MM.1S (cell line): ENCODE data around the gene DCUN1D1.
A peak's percentile ranks its signal among the peaks of the same experiment; 100 is the strongest.

Source experiments
- DNase-seq: peaks from one replicate; pipeline ENCODE4 v3.0.0-alpha.2; 2015
- H2AFZ ChIP-seq: fragments of 300-600 bp; sonication (generic); 2 replicates; pipeline ENCODE4 v1.6.0; 2016; ENCODE audit warnings: antibody characterized with exemption, low read length
- H3F3A ChIP-seq: fragments of 300-600 bp; sonication (generic); 2 replicates; pipeline ENCODE4 v1.6.1; 2016; ENCODE audit warnings: mild to moderate bottlenecking, antibody characterized with exemption, low read length, moderate library complexity, mixed read lengths; ENCODE audit not compliant: insufficient read depth
- H3K27ac ChIP-seq: fragments of 300-600 bp; sonication (generic); 2 replicates; pipeline ENCODE4 v1.5.1; 2016; ENCODE audit warnings: mild to moderate bottlenecking, low read length
- H3K27me3 ChIP-seq: fragments of 300-600 bp; sonication (generic); replicated peaks from 2 replicates; pipeline ENCODE4 v1.6.0; 2016; ENCODE audit warnings: low read length; ENCODE audit not compliant: insufficient read depth
- H3K36me3 ChIP-seq: fragments of 300-600 bp; sonication (generic); replicated peaks from 2 replicates; pipeline ENCODE4 v1.6.1; 2016; ENCODE audit warnings: mild to moderate bottlenecking, low read length, mixed read lengths; ENCODE audit not compliant: insufficient read depth
- H3K4me1 ChIP-seq: fragments of 300-600 bp; sonication (generic); 2 replicates; pipeline ENCODE4 v1.6.1; 2016; ENCODE audit warnings: low read length, mixed read lengths
- H3K4me2 ChIP-seq: fragments of 300-600 bp; sonication (generic); 2 replicates; pipeline ENCODE4 v1.6.0; 2016; ENCODE audit warnings: low read depth, low read length
- H3K4me3 ChIP-seq: fragments of 300-600 bp; sonication (generic); 2 replicates; pipeline ENCODE4 v1.5.1; 2016; ENCODE audit warnings: low read length, mixed read lengths
- H3K79me2 ChIP-seq: fragments of 300-600 bp; sonication (generic); 2 replicates; pipeline ENCODE4 v1.6.1; 2016; ENCODE audit warnings: mixed run types, low read length, mixed read lengths
- H3K9ac ChIP-seq: fragments of 300-600 bp; sonication (generic); 2 replicates; pipeline ENCODE4 v1.6.1; 2016; ENCODE audit warnings: low read length, mixed read lengths
- H3K9me2 ChIP-seq: fragments of 300-600 bp; sonication (generic); replicated peaks from 2 replicates; pipeline ENCODE4 v1.6.1; 2016; ENCODE audit warnings: mild to moderate bottlenecking, low read length, mixed read lengths; ENCODE audit not compliant: insufficient read depth
- H3K9me3 ChIP-seq: fragments of 300-600 bp; sonication (generic); replicated peaks from 2 replicates; pipeline ENCODE4 v1.6.1; 2016; ENCODE audit warnings: mild to moderate bottlenecking, low read length, mixed read lengths; ENCODE audit not compliant: insufficient read depth
- H4K20me1 ChIP-seq: fragments of 300-600 bp; sonication (generic); 2 replicates; pipeline ENCODE4 v1.6.1; 2016; ENCODE audit warnings: mild to moderate bottlenecking, low read length, moderate library complexity, mixed read lengths; ENCODE audit not compliant: insufficient read depth
- CTCF ChIP-seq: fragments of 300-600 bp; sonication (generic); IDR thresholded peaks from 2 replicates; pipeline ENCODE4 v1.5.1; 2016; ENCODE audit warnings: antibody characterized with exemption, low read length, mixed read lengths
- EZH2 ChIP-seq: fragments of 300-600 bp; sonication (generic); optimal IDR thresholded peaks from 2 replicates; pipeline ENCODE3; 2017; ENCODE audit warnings: low read depth, mild to moderate bottlenecking, antibody characterized with exemption, low read length, mixed read lengths
- EZH2phosphoT487 ChIP-seq: fragments of 300-600 bp; sonication (generic); IDR thresholded peaks from 2 replicates; pipeline ENCODE4 v1.6.1; 2018; ENCODE audit warnings: antibody characterized with exemption, low read length

DCUN1D1 gene

GRCh38 chr3:182941719-182942118 lies 38.6 kb downstream of the DCUN1D1 start:
- Histone ChIP-seq H3K36me3 (no peaks in the 10 kb centered on the region), H3K4me2 (no peak overlapping the region), H3K9me2 (no peaks in the 10 kb centered on the region), H2AFZ (no peak overlapping the region), H3K9ac (no peak overlapping the region), H3K27ac (no peak overlapping the region), H3K4me3 (no peak overlapping the region), H3K27me3 (no peaks in the 10 kb centered on the region), H3F3A (no peaks in the 10 kb centered on the region), H4K20me1 (no peaks in the 10 kb centered on the region), H3K4me1 (peaks cover 12% of the 10 kb centered on the region), H3K79me2 (no peaks in the 10 kb centered on the region), H3K9me3 (no peaks in the 10 kb centered on the region)
- no peak for DNase-seq
- no peak for TF ChIP-seq EZH2phosphoT487
- no peak for TF ChIP-seq CTCF
- TF ChIP-seq EZH2: no peak

GRCh38 chr3:182940266-182940808 lies 40.0 kb downstream of the DCUN1D1 start:
- DNase-seq: no peak
- no peak for TF ChIP-seq EZH2
- TF ChIP-seq EZH2phosphoT487: no peak
- TF ChIP-seq CTCF: no peak
- Histone ChIP-seq H3K4me2 (no peak overlapping the region), H3K9ac (no peak overlapping the region), H3K9me3 (no peaks in the 10 kb centered on the region), H3K9me2 (no peaks in the 10 kb centered on the region), H4K20me1 (no peaks in the 10 kb centered on the region), H3K27me3 (no peaks in the 10 kb centered on the region), H3K79me2 (no peaks in the 10 kb centered on the region), H3K36me3 (no peaks in the 10 kb centered on the region), H3K4me3 (no peak overlapping the region), H3F3A (no peaks in the 10 kb centered on the region), H2AFZ (no peak overlapping the region), H3K4me1 (peaks cover 12% of the 10 kb centered on the region), H3K27ac (no peak overlapping the region)

GRCh38 chr3:182937293-182938051 lies 42.9 kb downstream of the DCUN1D1 start:
- no peaks in the 10 kb centered on the region for H3K9me3 ChIP-seq
- H3K4me1 ChIP-seq: peaks cover 12% of the 10 kb centered on the region
- no peaks in the 10 kb centered on the region for H4K20me1 ChIP-seq
- H3K4me3 ChIP-seq: no peak overlapping the region
- H3K4me2 ChIP-seq: no peak overlapping the region
- H3K9me2 ChIP-seq: no peaks in the 10 kb centered on the region
- no peaks in the 10 kb centered on the region for H3K36me3 ChIP-seq
- H3K27me3 ChIP-seq: no peaks in the 10 kb centered on the region
- H3F3A ChIP-seq: no peaks in the 10 kb centered on the region
- TF ChIP-seq EZH2phosphoT487 (no peak), CTCF (no peak)
- DNase-seq: peak; percentile 84
- H3K9ac ChIP-seq: no peak overlapping the region
- no peaks in the 10 kb centered on the region for H3K79me2 ChIP-seq
- H3K27ac ChIP-seq: no peak overlapping the region
- no peak overlapping the region for H2AFZ ChIP-seq
